Stomach (tissue), 4 donors: ENCODE results near the gene SYVN1.

ENCODE experiments used
- CTCF ChIP-seq, 7 experiments: fragments of 450-650 bp in 4 of 7; fragments of 200-600 bp in 3 of 7; sonication (generic) in 3 of 7; IDR thresholded peaks; one replicate each; pipeline ENCODE4 v1.5.1; 2016 to 2019; ENCODE audit warnings: antibody characterized with exemption in 7 of 7, control low read depth in 2 of 7, mild to moderate bottlenecking in 1 of 7
- EP300 ChIP-seq: sonication (generic); formaldehyde crosslinking; IDR thresholded peaks from one replicate; pipeline ENCODE4 v1.6.1; 2017; ENCODE audit warnings: antibody characterized with exemption
- POLR2A ChIP-seq, 4 donors: fragments of 450-650 bp; IDR thresholded peaks; one replicate each; pipeline ENCODE4 v1.6.1; 2016; ENCODE audit warnings: antibody characterized with exemption in 4 of 4, control low read depth in 2 of 4, mild to moderate bottlenecking in 1 of 4, moderate library complexity in 1 of 4
- POLR2AphosphoS5 ChIP-seq, 3 donors: sonication (generic); formaldehyde crosslinking; IDR thresholded peaks; one replicate each; pipeline ENCODE4 v1.6.1; 2016; ENCODE audit warnings: antibody characterized with exemption in 3 of 3

GRCh38 chr11:65114538-65115171 is 19.7 kb downstream of the SYVN1 start:
- no peak for TF ChIP-seq POLR2A (IDR thresholded peaks at IDR 0.05)
- TF ChIP-seq CTCF (IDR thresholded peaks at IDR 0.05): no peak
- no peak for TF ChIP-seq EP300
- TF ChIP-seq POLR2AphosphoS5 (IDR thresholded peaks at IDR 0.05): no peak
